Smooth muscle cell of the umbilical artery (primary cell): ENCODE results near the gene MUCL3. TPM values are rescaled to one million over a fixed set of nuclear protein-coding genes. Genes with fewer than 3 reads are reported as not detected.

Experiments
- total RNA-seq: library from RNA; depleted of rRNA; stranded (reverse); fragments of >200 nt; gene quantifications from 2 replicates; pipeline ENCODE4 v1.2.3, GENCODE V29; 2014

The MUCL3 gene, protein sequence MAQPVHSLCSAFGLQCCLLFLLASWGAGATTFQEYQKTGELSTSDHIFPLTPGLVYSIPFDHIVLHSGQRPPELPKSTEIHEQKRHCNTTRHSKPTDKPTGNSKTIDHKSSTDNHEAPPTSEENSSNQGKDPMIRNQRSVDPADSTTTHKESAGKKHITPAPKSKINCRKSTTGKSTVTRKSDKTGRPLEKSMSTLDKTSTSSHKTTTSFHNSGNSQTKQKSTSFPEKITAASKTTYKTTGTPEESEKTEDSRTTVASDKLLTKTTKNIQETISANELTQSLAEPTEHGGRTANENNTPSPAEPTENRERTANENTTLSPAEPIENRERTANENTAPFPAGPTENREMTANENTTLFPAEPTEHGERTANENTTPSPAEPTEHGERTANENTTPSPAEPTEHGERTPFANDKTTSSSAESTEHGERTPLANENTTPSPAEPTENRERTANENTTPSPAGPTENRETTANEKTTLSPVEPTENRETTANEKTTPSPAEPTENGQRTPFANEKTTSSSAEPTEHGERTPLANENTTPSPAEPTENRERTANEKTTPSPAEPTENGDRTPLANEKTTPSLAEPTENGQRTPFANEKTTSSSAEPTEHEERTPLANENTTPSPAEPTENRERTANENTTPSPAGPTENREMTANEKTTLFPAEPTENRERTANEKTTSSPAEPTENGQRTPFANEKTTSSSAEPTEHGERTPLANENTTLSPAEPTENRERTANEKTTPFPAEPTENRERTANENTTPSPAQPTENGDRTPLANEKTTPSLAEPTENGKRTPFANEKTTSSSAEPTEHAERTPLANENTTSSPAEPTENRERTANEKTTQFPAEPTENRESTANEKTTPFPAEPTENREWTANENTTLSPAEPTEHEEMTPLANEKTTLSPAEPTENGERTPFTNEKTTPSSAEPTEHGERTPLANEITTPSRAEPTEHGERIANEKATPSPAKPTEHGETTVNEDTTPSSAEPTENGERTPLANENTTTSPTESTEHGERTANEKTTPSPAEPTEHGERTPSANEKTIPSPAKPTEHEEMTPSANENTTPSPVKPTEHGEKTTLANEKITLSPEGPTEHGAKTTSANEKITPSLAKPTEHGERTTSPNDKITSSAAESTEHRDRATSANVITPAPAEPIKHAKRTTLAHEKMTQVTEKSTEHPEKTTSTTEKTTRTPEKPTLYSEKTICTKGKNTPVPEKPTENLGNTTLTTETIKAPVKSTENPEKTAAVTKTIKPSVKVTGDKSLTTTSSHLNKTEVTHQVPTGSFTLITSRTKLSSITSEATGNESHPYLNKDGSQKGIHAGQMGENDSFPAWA (N-terminal part only)
- total RNA-seq: not detected in 2 replicates

DNA sequence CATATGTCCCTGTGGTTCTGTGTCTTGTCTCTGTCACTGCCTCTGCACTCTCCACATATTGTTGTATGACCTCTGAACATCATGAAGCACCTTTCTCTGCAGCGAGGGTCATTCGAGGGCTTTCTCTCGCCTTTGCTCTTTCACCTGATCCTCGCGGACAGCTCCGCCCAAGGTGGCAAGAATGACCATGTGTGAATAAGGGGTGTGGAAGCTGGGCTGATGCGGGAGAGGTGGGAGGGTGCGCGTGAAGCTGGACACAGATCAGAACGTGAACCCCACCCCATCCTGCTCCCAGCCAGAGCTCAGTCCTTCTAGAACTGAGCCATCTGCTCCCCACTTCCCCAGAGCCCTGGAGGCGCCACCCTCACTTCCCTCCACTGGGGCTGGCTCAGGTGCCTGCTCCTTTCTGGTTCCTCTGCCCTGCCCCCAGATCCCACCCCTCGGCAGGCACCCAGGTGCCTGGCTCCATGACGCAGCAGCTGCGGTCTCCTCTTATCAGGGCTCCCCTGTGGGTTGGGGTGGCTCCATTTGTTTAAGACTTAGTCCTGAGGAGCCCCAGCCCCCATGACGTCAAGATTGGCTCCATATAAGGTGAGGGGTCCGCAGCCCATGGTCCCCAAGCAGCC lies at the start of gene MUCL3:
Gene MUCL3, plus strand, starts transcription at position 613 of the 626 bp plus-strand sequence. CDS start 27 bp downstream, outside the sequence.

DNA sequence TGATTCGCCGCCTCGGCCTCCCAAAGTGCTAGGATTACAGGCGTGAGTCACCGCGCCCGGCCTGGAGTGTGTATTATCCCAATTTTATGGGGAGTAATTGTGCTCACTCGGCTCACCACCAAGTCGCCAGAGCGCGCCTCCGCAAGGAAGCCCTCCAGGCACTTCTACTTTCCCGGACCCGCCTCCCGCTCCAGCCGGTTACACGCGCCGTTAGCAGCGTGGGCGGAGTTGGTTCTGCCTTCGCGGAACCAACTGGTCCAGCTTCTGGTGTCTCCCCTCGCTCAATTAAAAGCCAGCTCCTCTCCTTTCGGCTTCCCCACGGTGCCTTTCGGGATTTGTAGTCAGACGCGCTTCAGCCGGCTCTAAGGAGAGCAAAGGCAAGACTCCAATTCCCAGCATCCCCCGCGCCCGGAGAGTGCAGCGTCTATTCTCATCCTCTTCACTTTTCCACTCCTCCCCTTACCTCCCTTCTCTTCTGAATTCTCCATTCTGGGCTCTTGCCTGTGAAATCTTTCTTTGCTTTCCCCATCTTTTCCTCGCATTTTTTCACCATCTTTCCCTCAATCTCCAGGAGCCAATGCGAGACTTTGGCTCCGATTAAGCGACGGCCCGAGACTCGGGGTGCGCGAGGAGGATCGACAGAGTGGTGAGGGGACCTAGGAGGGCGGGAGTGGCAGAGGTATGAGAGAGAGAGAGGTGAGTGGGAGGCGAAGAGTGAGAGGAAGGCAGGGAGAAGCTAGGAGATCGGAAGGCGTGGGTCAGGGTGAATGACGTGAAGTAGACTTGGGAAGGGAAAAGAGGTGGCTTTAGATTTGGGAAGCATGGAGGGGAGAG lies 32.8 kb upstream of the MUCL3 start, which contains the start of gene GTF2H4:
Gene GTF2H4, plus strand, starts transcription at position 450 of the 834 bp plus-strand sequence.

DNA sequence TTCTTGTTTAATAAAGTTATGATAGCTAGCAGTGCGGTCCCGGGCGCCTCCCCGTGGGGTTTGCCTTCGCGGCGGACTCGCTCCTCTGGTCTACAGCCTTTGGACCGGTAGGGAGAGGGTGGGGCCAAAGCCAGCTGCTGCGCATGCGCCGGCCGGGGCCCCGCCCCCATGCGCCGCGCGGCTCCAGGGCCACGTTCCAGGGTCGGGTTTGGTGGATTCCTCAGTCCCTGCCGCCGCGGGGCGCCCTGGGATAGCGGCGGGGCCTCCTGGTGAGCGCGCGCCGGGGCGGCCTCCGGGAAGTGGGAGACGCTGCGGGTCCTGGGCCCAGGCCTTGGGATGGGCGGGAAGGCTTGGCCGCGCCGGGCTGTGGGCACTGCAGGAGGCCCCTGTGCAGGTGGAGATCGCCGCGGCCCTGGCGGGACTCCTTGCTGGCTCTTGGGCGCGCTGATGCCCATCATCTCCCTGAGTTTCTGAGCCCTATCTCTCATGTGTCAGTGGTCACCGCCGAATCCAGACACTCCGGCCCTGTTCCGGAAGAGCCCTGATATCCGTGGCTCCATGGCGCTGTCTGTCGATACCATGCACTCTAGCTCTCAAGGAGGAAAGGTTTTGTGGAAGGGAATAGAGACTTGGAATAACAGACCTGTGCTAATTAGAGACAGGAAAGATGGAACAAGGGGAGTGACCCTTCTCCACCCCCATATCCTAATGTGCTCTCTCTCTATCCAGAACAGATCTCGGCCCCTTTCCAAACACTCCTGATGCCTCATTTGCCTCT lies 26.5 kb upstream of the MUCL3 start, which contains the start of gene VARS2:
Gene VARS2, plus strand, starts transcription at position 163 of the 778 bp plus-strand sequence. Its CDS starts 599 bp downstream, at position 762.

DNA sequence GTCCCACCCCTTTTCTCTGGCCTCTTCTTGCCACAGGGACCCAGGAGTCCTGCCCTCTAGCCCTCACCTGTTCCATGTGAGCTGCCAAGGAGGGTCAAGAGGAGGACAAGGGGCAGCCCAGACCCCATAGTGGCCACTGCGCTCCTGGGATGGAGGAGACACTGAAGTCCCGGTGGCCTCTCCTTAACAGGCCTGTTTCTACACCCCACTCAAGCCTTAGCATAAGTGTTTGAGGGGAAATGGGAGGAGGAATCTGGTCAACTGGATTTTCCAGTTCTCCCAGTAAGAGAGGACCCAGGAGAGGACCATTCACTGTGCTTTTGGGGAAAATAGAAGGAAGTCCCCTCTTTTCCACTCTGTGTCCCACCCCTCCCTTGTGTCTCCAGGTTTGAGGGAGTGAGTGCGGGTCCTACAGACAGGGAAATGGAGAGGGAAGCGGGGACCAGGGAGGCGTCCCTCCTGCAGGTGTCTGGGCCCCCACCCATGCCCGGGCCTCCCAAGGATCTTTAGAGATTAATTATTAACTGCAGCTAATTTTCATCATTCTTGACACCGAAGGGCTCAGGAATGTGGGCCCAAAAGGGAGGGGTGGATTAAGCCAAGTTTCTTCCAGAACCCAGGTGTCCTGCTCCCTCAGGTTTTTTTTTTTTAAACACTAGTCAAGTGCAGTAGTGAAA lies 8.7 kb upstream of the MUCL3 start, which contains the start of gene SFTA2:
Gene SFTA2, minus strand, starts transcription at position 202 of the 677 bp plus-strand sequence. Its CDS starts 74 bp downstream, at position 128.

DNA sequence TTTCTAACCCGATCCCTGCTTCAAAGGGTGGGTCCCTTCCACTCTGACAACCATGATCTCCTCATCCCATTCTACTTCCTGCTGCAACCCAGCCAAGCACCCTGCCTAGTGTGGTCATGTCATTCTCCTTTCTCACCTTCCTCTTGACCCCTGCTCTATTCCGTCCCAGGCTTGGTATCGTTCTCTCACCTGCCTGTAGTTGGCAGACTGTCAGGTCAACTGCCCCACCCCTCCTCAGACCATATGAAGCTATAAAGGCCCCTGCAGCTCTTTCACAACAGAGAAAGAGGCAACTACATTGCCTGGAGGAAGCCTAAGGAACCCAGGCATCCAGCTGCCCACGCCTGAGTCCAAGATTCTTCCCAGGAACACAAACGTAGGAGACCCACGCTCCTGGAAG lies 42.7 kb downstream of the MUCL3 start, which contains the start of gene MUC21:
Gene MUC21, plus strand, starts transcription at position 280 of the 400 bp plus-strand sequence. CDS start 241 bp downstream, outside the sequence.

Other genes with a start within 250 kb of the MUCL3 start
- gene NRM, start 250.0 kb upstream of the MUCL3 start, total RNA-seq: 0.59 and 2.2 TPM in 2 replicates
- 4.5 and 13.2 TPM in 2 replicates for gene MDC1, start 223.7 kb upstream of the MUCL3 start, total RNA-seq
- gene TUBB, start 220.6 kb upstream of the MUCL3 start, total RNA-seq: 252 and 681 TPM in 2 replicates
- gene FLOT1, start 198.3 kb upstream of the MUCL3 start, total RNA-seq: 72.2 and 90.1 TPM in 2 replicates
- 95.7 and 164 TPM in 2 replicates for gene IER3, start 196.4 kb upstream of the MUCL3 start, total RNA-seq
- 30.9 and 56.6 TPM in 2 replicates for gene DDR1, start 56.5 kb upstream of the MUCL3 start, total RNA-seq
- 12.5 and 16.1 TPM in 2 replicates for gene GTF2H4, start 32.8 kb upstream of the MUCL3 start, total RNA-seq
- 11.6 and 26.8 TPM in 2 replicates for gene VARS2, start 26.7 kb upstream of the MUCL3 start, total RNA-seq
- gene SFTA2, start 8.8 kb upstream of the MUCL3 start, total RNA-seq: not detected in 2 replicates
- gene MUC21, start 42.7 kb downstream of the MUCL3 start, total RNA-seq: not detected in 2 replicates
- not detected in 2 replicates for gene MUC22, start 69.5 kb downstream of the MUCL3 start, total RNA-seq
- gene C6orf15, start 171.6 kb downstream of the MUCL3 start, total RNA-seq: not detected in 2 replicates
- 0.89 and 1.6 TPM in 2 replicates for gene PSORS1C1, start 173.8 kb downstream of the MUCL3 start, total RNA-seq
- gene CDSN, start 179.5 kb downstream of the MUCL3 start, total RNA-seq: not detected in 2 replicates
- not detected in 2 replicates for gene PSORS1C2, start 198.1 kb downstream of the MUCL3 start, total RNA-seq
- 9.9 and 11.3 TPM in 2 replicates for gene CCHCR1, start 216.8 kb downstream of the MUCL3 start, total RNA-seq
- 1.5 and 8.6 TPM in 2 replicates for gene TCF19, start 217.6 kb downstream of the MUCL3 start, total RNA-seq
- gene POU5F1, start 229.7 kb downstream of the MUCL3 start, total RNA-seq: 0.30 and 0.51 TPM in 2 replicates